K562 (cell line): ENCODE measurements around the gene TICRR. TPM values are rescaled to one million over a fixed set of nuclear protein-coding genes. Genes with fewer than 3 reads are reported as not detected.

ENCODE experiments used
- ATAC-seq: fragments of 200-7000 bp; cut with Tn5 transposase; 3 replicates; pipeline ENCODE4 v1.9.1; 2020; ENCODE audit warnings: moderate library complexity
- BruUV-seq: library from RNA; stranded (reverse); fragments of 400-500 nt; replicated peaks from 2 replicates; lab custom pipeline; 2021; lab: Mats Ljungman, UMichigan
- CTCF ChIA-PET: fragments of 300-600 bp; formaldehyde crosslinking; extraction: SDS; loops from one replicate; lab custom pipeline; 2021; ENCODE audit warnings: low intra/inter-chr PET ratio; lab: Yijun Ruan, JAX
- POLR2A ChIA-PET: fragments of 300-600, 350-650 bp; sonication (Branson Sonifier 250); formaldehyde crosslinking; extraction: SDS; loops from one replicate; lab custom pipeline; 2021; ENCODE audit warnings: antibody characterized with exemption, inconsistent platforms; lab: Yijun Ruan, JAX
- DNase-seq, 4 experiments: peaks; one replicate each; pipeline versions ENCODE4 v3.0.0 to v3.0.0-alpha.2; 2011 to 2018; ENCODE audit warnings: low spot score in 3 of 4, mixed read lengths in 3 of 4; ENCODE audit errors: extremely low read depth in 1 of 4
- FAIRE-seq: peaks from 2 replicates; lab custom pipeline; 2011; peaks lifted over from hg19 to GRCh38; lab: Jason Lieb, UNC
- H2AFZ ChIP-seq: 2 replicates; pipeline ENCODE4 v1.6.0; 2011; ENCODE audit warnings: low read depth, low read length, control low read depth, inconsistent platforms
- H3K27ac ChIP-seq: fragments of 200-600 bp; 3 replicates; pipeline ENCODE4 v1.8.0; 2011; ENCODE audit warnings: low read depth, mild to moderate bottlenecking, control low read depth, inconsistent platforms, low read length, moderate library complexity, mixed read lengths; ENCODE audit errors: extremely low read depth
- H3K27me3 ChIP-seq, 2 experiments: fragments of 300-600 bp in 1 of 2; 2 replicates in 1 of 2; 3 replicates in 1 of 2; pipeline versions ENCODE4 v1.6.0 to v1.8.0; 2011; ENCODE audit warnings: inconsistent platforms in 2 of 2, low read length in 2 of 2, mild to moderate bottlenecking in 1 of 2, mixed read lengths in 1 of 2, moderate library complexity in 1 of 2; ENCODE audit not compliant: control insufficient read depth in 2 of 2, insufficient read depth in 2 of 2
- H3K36me3 ChIP-seq: fragments of 300-600 bp; 3 replicates; pipeline ENCODE4 v1.8.0; 2011; ENCODE audit warnings: mild to moderate bottlenecking, low read length, inconsistent platforms; ENCODE audit not compliant: control insufficient read depth, insufficient read depth
- H3K4me1 ChIP-seq, 2 experiments: fragments of 200-600 bp in 1 of 2; replicated peaks in 1 of 2; 2 replicates in 1 of 2; 3 replicates in 1 of 2; pipeline versions ENCODE4 v1.5.1 to v1.8.0; 2011; ENCODE audit warnings: inconsistent platforms in 2 of 2, low read length in 2 of 2, mild to moderate bottlenecking in 1 of 2, mixed read lengths in 1 of 2, moderate library complexity in 1 of 2; ENCODE audit not compliant: control insufficient read depth in 2 of 2, insufficient read depth in 2 of 2
- H3K4me2 ChIP-seq: 2 replicates; pipeline ENCODE4 v1.6.1; 2011; ENCODE audit warnings: low read length, control low read depth, inconsistent platforms, mixed read lengths; ENCODE audit not compliant: insufficient read depth
- H3K4me3 ChIP-seq: fragments of 200-600 bp; sonication (generic), shearing (Covaris generic); 2 replicates; pipeline ENCODE4 v1.5.1; 2016; ENCODE audit warnings: control low read depth, inconsistent platforms
- H3K79me2 ChIP-seq: fragments of 200-600 bp; 3 replicates; pipeline ENCODE4 v1.8.0; 2011; ENCODE audit warnings: low read length, inconsistent platforms; ENCODE audit not compliant: control insufficient read depth, insufficient read depth
- H3K9ac ChIP-seq, 2 experiments: 2 replicates each; pipeline versions ENCODE4 v1.6.0 to v1.6.1; 2011; ENCODE audit warnings: low read depth in 2 of 2, low read length in 2 of 2, control low read depth in 1 of 2, inconsistent platforms in 1 of 2, mild to moderate bottlenecking in 1 of 2, mixed read lengths in 1 of 2; ENCODE audit not compliant: insufficient read depth in 1 of 2
- H3K9me1 ChIP-seq: one replicate; pipeline ENCODE4 v1.6.0; 2011; ENCODE audit warnings: inconsistent platforms, mild to moderate bottlenecking, low read length, moderate library complexity; ENCODE audit not compliant: control insufficient read depth, insufficient read depth
- H3K9me3 ChIP-seq: replicated peaks from 2 replicates; pipeline ENCODE4 v1.5.1; 2011; ENCODE audit warnings: low read depth, low read length, inconsistent platforms; ENCODE audit not compliant: control insufficient read depth, insufficient read depth
- H4K20me1 ChIP-seq: replicated peaks from 2 replicates; pipeline ENCODE4 v1.6.1; 2011; ENCODE audit warnings: low read length, inconsistent platforms, mixed read lengths; ENCODE audit not compliant: control insufficient read depth, insufficient read depth
- ARHGAP35 ChIP-seq: fragments of 450-650 bp; IDR thresholded peaks from 2 replicates; pipeline ENCODE4 v1.6.1; 2018; ENCODE audit not compliant: partially characterized antibody
- POLR3A ChIP-seq: IDR thresholded peaks from 2 replicates; pipeline ENCODE4 v1.6.1; 2011; ENCODE audit warnings: borderline replicate concordance, mild to moderate bottlenecking, moderate library complexity; ENCODE audit not compliant: insufficient read length, insufficient read depth; ENCODE audit errors: extremely low read depth
- SLC30A9 ChIP-seq: fragments of 250-450 bp; sonication (Bioruptor Pico); IDR thresholded peaks from 2 replicates; pipeline ENCODE4 v1.8.0; 2022; ENCODE audit warnings: mild to moderate bottlenecking, moderate library complexity
- WGBS: fragments of 100-300 bp; shearing (Covaris generic); methylation state at CpG from one replicate; pipeline ENCODE4 v1.1.6; 2016; ENCODE audit warnings: low coverage, mixed read lengths; ENCODE audit not compliant: insufficient coverage; ENCODE audit errors: missing lambda C conversion rate; 5-methylcytosine and 5-hydroxymethylcytosine counted together
- in situ Hi-C: fragments of 300-500 bp; cut with MboI; formaldehyde crosslinking; loops from 4 replicates; pipeline ENCODE4 v1.15.0; 2018; ENCODE audit warnings: inconsistent platforms, mixed read lengths
- intact Hi-C: fragments of 100-400 bp; cut with micrococcal nuclease; formaldehyde crosslinking; loops from 2 replicates; pipeline ENCODE4 v1.14.2; 2022
- polyA plus RNA-seq, 8 experiments: library from polyadenylated mRNA; depleted of rRNA in 4 of 8; stranded (reverse) in 5 of 8; unstranded in 3 of 8; fragments of >200 nt; fragmentation: Nextera tagmentation in 2 of 8; fragmentation: Illumina TruSeq in 1 of 8; extraction: Ambion mirVana in 2 of 8; extraction: Trizol in 1 of 8; gene quantifications; 2 replicates each; pipeline versions ENCODE4 v1.2.1 to v1.2.3, GENCODE V29; 2011 to 2014; ENCODE audit warnings: inconsistent platforms in 1 of 8, missing spikeins in 1 of 8
- total RNA-seq, 7 experiments: library from RNA; depleted of rRNA in 6 of 7; stranded (reverse); fragments of >200 nt in 6 of 7; fragmentation: Illumina TruSeq in 2 of 7; extraction: Trizol in 2 of 7; gene quantifications; 2 replicates each; pipeline versions ENCODE4 v1.2.1 to v1.2.3, GENCODE V29; 2011 to 2021; ENCODE audit warnings: low replicate concordance in 1 of 7
- TF ChIP-seq, protein P1 (sequence below): fragments of 250-450 bp; sonication (Bioruptor Pico); IDR thresholded peaks from 2 replicates; pipeline ENCODE4 v1.4.0; 2020; ENCODE audit warnings: mild to moderate bottlenecking

Gene TICRR
- total and polyA plus RNA-seq, 9 of the 15 experiments (the other 6 are each of a cell fraction or from before 2014, with no cell fraction given) = 0.84 to 22.9 (median 13.7) TPM

DNA sequence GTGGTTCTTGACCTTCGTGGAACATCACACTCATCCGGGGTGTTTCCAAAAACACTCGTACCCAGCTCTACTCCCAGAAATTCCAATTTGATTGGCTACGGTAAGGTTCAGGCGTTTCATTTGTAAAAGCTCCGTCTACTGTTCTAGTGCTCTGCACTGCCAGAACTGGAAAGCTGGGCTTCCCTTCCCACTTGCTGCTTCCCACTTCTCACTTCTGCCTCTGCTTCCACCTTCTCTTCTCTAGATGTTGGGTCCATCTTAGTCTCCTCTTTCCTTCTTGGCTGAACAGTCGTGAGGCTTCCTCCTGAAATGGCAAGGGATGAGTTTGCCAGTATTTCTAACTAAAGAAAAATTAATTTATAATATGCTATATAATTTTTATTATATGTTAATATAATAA, 49.1 kb upstream of the TICRR start:
- CTCF ChIA-PET = no interaction called here

More for the DNA sequence above, 49.1 kb upstream of the TICRR start:
- Histone ChIP-seq H3K4me3 (no peak overlapping the region), H3K27me3 (peaks cover 19 to 39% of the 10 kb centered on the region in 2 experiments), H4K20me1 (no peaks in the 10 kb centered on the region), H3K9me1 (no peaks in the 10 kb centered on the region), H3K36me3 (no peaks in the 10 kb centered on the region), H3K27ac (no peak overlapping the region), H2AFZ (no peak overlapping the region), H3K4me2 (no peak overlapping the region), H3K9ac (no peak overlapping the region), H3K79me2 (no peaks in the 10 kb centered on the region), H3K4me1 (no peaks in the 10 kb centered on the region; a peak in 1 of 5 replicates), H3K9me3 (no peaks in the 10 kb centered on the region)
- no peak for FAIRE-seq
- no peak for ATAC-seq
- TF ChIP-seq, protein P1, sequence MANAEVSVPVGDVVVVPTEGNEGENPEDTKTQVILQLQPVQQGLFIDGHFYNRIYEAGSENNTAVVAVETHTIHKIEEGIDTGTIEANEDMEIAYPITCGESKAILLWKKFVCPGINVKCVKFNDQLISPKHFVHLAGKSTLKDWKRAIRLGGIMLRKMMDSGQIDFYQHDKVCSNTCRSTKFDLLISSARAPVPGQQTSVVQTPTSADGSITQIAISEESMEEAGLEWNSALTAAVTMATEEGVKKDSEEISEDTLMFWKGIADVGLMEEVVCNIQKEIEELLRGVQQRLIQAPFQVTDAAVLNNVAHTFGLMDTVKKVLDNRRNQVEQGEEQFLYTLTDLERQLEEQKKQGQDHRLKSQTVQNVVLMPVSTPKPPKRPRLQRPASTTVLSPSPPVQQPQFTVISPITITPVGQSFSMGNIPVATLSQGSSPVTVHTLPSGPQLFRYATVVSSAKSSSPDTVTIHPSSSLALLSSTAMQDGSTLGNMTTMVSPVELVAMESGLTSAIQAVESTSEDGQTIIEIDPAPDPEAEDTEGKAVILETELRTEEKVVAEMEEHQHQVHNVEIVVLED (CRISPR knock-in tag) = no peak
- TF ChIP-seq SLC30A9 = no peak
- no peak for TF ChIP-seq ARHGAP35
- no peak for TF ChIP-seq POLR3A
- intact Hi-C loops (no loop called here), in situ Hi-C loops (no loop called here)
- BruUV-seq = no TSS peak
- POLR2A ChIA-PET = no interaction called here
- WGBS = 3% methylated on average over 7 of the region's 7 CpGs
- no peak for DNase-seq
